ENCODE data around the gene TRIM8.

The TRIM8 gene

GRCh38 chr10:102704915-102705314 is 60.6 kb downstream of the TRIM8 start:
- DNase-seq, result no peak

- no peak for DNase-seq
Observed at GRCh38 chr10:102705531-102705930, 61.3 kb downstream of the TRIM8 start.

Measured in 8988T (cell line).